Activated CD4-positive, alpha-beta memory T cell treated with anti-CD3 and anti-CD28 coated beads for 36 hours (primary cell): ENCODE measurements around the gene PJVK. TPM values are rescaled to one million over a fixed set of nuclear protein-coding genes. Genes with fewer than 3 reads are reported as not detected.

Experiments used
- CTCF ChIA-PET: fragments of 350-600 bp; sonication (Branson Sonifier 250); formaldehyde crosslinking; loops from one replicate; lab custom pipeline; 2021; ENCODE audit warnings: antibody characterized with exemption, inconsistent platforms; lab: Charles Lee
- POLR2A ChIA-PET: fragments of 350-600 bp; sonication (Branson Sonifier 250); formaldehyde crosslinking; loops from one replicate; lab custom pipeline; 2021; ENCODE audit warnings: antibody characterized with exemption; lab: Charles Lee
- DNase-seq: peaks from one replicate; pipeline ENCODE4 v3.0.0-alpha.2; 2020
- H3K27ac Mint-ChIP-seq: one replicate; pipeline ENCODE4 v1.8.0; 2021; ENCODE audit warnings: mixed read lengths
- H3K27me3 Mint-ChIP-seq: one replicate; pipeline ENCODE4 v1.8.0; 2021; ENCODE audit warnings: mixed read lengths
- H3K36me3 Mint-ChIP-seq: one replicate; pipeline ENCODE4 v1.8.0; 2021; ENCODE audit warnings: mixed read lengths
- H3K4me1 Mint-ChIP-seq: one replicate; pipeline ENCODE4 v1.8.0; 2021; ENCODE audit warnings: low read depth, mixed read lengths
- H3K4me3 Mint-ChIP-seq: one replicate; pipeline ENCODE4 v1.8.0; 2021; ENCODE audit warnings: mild to moderate bottlenecking, mixed read lengths
- H3K9me3 Mint-ChIP-seq: one replicate; pipeline ENCODE4 v1.8.0; 2021; ENCODE audit warnings: mixed read lengths
- intact Hi-C: fragments of 100-400 bp; cut with micrococcal nuclease; formaldehyde crosslinking; loops from one replicate; pipeline ENCODE4 v1.15.1; 2023
- total RNA-seq, 2 experiments: library from RNA; stranded (reverse); gene quantifications; one replicate each; pipeline ENCODE4 v1.2.3, GENCODE V29; 2021

PJVK gene
- total RNA-seq, 2 experiments from 2014 or later: 2.3 to 3.0 TPM

GRCh38 chr2:178473373-178473772, 22.2 kb downstream of the PJVK start:
- H3K4me3 Mint-ChIP-seq: no peak overlapping the region
- no peaks in the 10 kb centered on the region for H3K27me3 Mint-ChIP-seq
- H3K27ac Mint-ChIP-seq: no peak overlapping the region
- POLR2A ChIA-PET: no interaction called here
- no peaks in the 10 kb centered on the region for H3K36me3 Mint-ChIP-seq
- no peak for DNase-seq
- intact Hi-C loops: loop anchor here (10.0 kb wide), 1 partner anchor 421 kb away; no protein-coding TSS in a partner anchor
- CTCF ChIA-PET: no interaction called here
- no peaks in the 10 kb centered on the region for H3K9me3 Mint-ChIP-seq
- peaks cover 5% of the 10 kb centered on the region for H3K4me1 Mint-ChIP-seq

GRCh38 chr2:178473931-178474330, 22.8 kb downstream of the PJVK start:
- Mint-ChIP-seq H3K36me3 (no peaks in the 10 kb centered on the region), H3K4me3 (no peak overlapping the region), H3K9me3 (no peaks in the 10 kb centered on the region), H3K27me3 (no peaks in the 10 kb centered on the region), H3K27ac (no peak overlapping the region), H3K4me1 (peaks cover 5% of the 10 kb centered on the region)
- ChIA-PET POLR2A (no interaction called here), CTCF (no interaction called here)
- no peak for DNase-seq
- intact Hi-C loops: loop anchor here (10.0 kb wide), 1 partner anchor 421 kb away; no protein-coding TSS in a partner anchor

GRCh38 chr2:178474560-178474959, 23.4 kb downstream of the PJVK start:
- H3K36me3 Mint-ChIP-seq: no peaks in the 10 kb centered on the region
- DNase-seq: no peak
- intact Hi-C loops: loop anchor here (10.0 kb wide), 1 partner anchor 420 kb away; no protein-coding TSS in a partner anchor
- H3K9me3 Mint-ChIP-seq: no peaks in the 10 kb centered on the region
- no peak overlapping the region for H3K4me3 Mint-ChIP-seq
- CTCF ChIA-PET: no interaction called here
- POLR2A ChIA-PET: no interaction called here
- peaks cover 11% of the 10 kb centered on the region for H3K4me1 Mint-ChIP-seq
- no peaks in the 10 kb centered on the region for H3K27me3 Mint-ChIP-seq
- H3K27ac Mint-ChIP-seq: no peak overlapping the region

GRCh38 chr2:178476477-178476876, 25.3 kb downstream of the PJVK start:
- CTCF ChIA-PET: no interaction called here
- DNase-seq: no peak
- Mint-ChIP-seq H3K9me3 (no peaks in the 10 kb centered on the region), H3K36me3 (no peaks in the 10 kb centered on the region), H3K4me3 (no peak overlapping the region), H3K27me3 (no peaks in the 10 kb centered on the region), H3K4me1 (peaks cover 18% of the 10 kb centered on the region), H3K27ac (no peak overlapping the region)
- intact Hi-C loops: loop anchor here (5.0 to 10.0 kb wide), 2 partner anchors 286 to 418 kb away; no protein-coding TSS in a partner anchor
- POLR2A ChIA-PET: no interaction called here

GRCh38 chr2:178477443-178478129, 26.4 kb downstream of the PJVK start:
- Mint-ChIP-seq H3K4me3 (peak overlapping the region; percentile 97), H3K9me3 (no peaks in the 10 kb centered on the region), H3K4me1 (peaks cover 28% of the 10 kb centered on the region), H3K27ac (no peak overlapping the region), H3K27me3 (no peaks in the 10 kb centered on the region), H3K36me3 (no peaks in the 10 kb centered on the region)
- ChIA-PET CTCF (no interaction called here), POLR2A (no interaction called here)
- no peak for DNase-seq
- intact Hi-C loops: loop anchor here (1.0 to 10.0 kb wide), 6 partner anchors 26 to 417 kb away; partner anchors contain the start of genes PJVK and PRKRA

- POLR2A ChIA-PET: no interaction called here
- CTCF ChIA-PET: no interaction called here
Measured at GRCh38 chr2:178478130-178478438, 26.9 kb downstream of the PJVK start.

GRCh38 chr2:178478439-178479274, 27.5 kb downstream of the PJVK start, which contains the start of gene FKBP7:
Gene FKBP7 (minus strand): TSS chr2:178478600. CDS start chr2:178478499, 101 bp downstream.
- Mint-ChIP-seq H3K4me3 (peak within 1 kb of the TSS; percentile 97), H3K27ac (peak within 1 kb of the TSS; percentile 97), H3K9me3 (no peaks in the 10 kb centered on the region), H3K4me1 (peaks cover 33% of the 10 kb centered on the region), H3K27me3 (no peaks in the 10 kb centered on the region), H3K36me3 (no peaks in the 10 kb centered on the region)
- peak; percentile 87 for DNase-seq
- ChIA-PET CTCF (interaction anchor here (1.4 to 2.3 kb wide), 4 partner anchors 29 to 52 kb away, joined by 3 to 10 read pairs (median 6); no protein-coding TSS in a partner anchor), POLR2A (interaction anchor here (3.3 kb wide), 1 partner anchor 28 kb away, joined by 12 read pairs; the partner anchor contains the start of genes PJVK and PRKRA)
- intact Hi-C loops: loop anchor here (1.0 to 10.0 kb wide), 8 partner anchors 27 to 416 kb away; partner anchors contain the start of genes PJVK and PRKRA

More at GRCh38 chr2:178478130-178478438, 26.9 kb downstream of the PJVK start:
- Mint-ChIP-seq H3K36me3 (no peaks in the 10 kb centered on the region), H3K27ac (peak overlapping the region; percentile 97), H3K27me3 (no peaks in the 10 kb centered on the region), H3K4me3 (peak overlapping the region; percentile 97), H3K4me1 (peaks cover 33% of the 10 kb centered on the region), H3K9me3 (no peaks in the 10 kb centered on the region)
- peak; percentile 17 for DNase-seq
- intact Hi-C loops: loop anchor here (1.0 to 10.0 kb wide), 6 partner anchors 27 to 417 kb away; partner anchors contain the start of genes PJVK and PRKRA

GRCh38 chr2:178479275-178479616, 28.1 kb downstream of the PJVK start:
- ChIA-PET POLR2A (interaction anchor here (3.3 kb wide), 1 partner anchor 28 kb away, joined by 12 read pairs; the partner anchor contains the start of genes PJVK and PRKRA), CTCF (interaction anchor here (1.0 to 2.3 kb wide), 5 partner anchors 30 to 367 kb away, joined by 3 to 10 read pairs (median 6); partner anchors contain the start of gene RBM45)
- peak overlapping the region; percentile 97 for H3K27ac Mint-ChIP-seq
- H3K4me3 Mint-ChIP-seq: peak overlapping the region; percentile 97
- no peaks in the 10 kb centered on the region for H3K9me3 Mint-ChIP-seq
- no peak for DNase-seq
- H3K36me3 Mint-ChIP-seq: no peaks in the 10 kb centered on the region
- peaks cover 34% of the 10 kb centered on the region for H3K4me1 Mint-ChIP-seq
- intact Hi-C loops: loop anchor here (1.0 to 10.0 kb wide), 5 partner anchors 44 to 416 kb away; no protein-coding TSS in a partner anchor
- H3K27me3 Mint-ChIP-seq: no peaks in the 10 kb centered on the region

GRCh38 chr2:178479758-178480226, 28.6 kb downstream of the PJVK start:
- no peaks in the 10 kb centered on the region for H3K36me3 Mint-ChIP-seq
- peaks cover 37% of the 10 kb centered on the region for H3K4me1 Mint-ChIP-seq
- peak overlapping the region; percentile 97 for H3K4me3 Mint-ChIP-seq
- peak overlapping the region; percentile 97 for H3K27ac Mint-ChIP-seq
- no peaks in the 10 kb centered on the region for H3K9me3 Mint-ChIP-seq
- H3K27me3 Mint-ChIP-seq: no peaks in the 10 kb centered on the region
- no peak for DNase-seq
- POLR2A ChIA-PET: interaction anchor here (3.3 kb wide), 1 partner anchor 29 kb away, joined by 12 read pairs; the partner anchor contains the start of genes PJVK and PRKRA
- intact Hi-C loops: loop anchor here (1.0 to 10.0 kb wide), 5 partner anchors 44 to 415 kb away; no protein-coding TSS in a partner anchor
- CTCF ChIA-PET: interaction anchor here (1.0 to 2.3 kb wide), 5 partner anchors 30 to 368 kb away, joined by 3 to 10 read pairs (median 6); partner anchors contain the start of gene RBM45

GRCh38 chr2:178480227-178481181, 29.3 kb downstream of the PJVK start, which contains the start of gene PLEKHA3:
Gene PLEKHA3 (plus strand): TSS chr2:178480457. CDS start chr2:178480870, 413 bp downstream.
- ChIA-PET CTCF (interaction anchor here (1.0 to 2.3 kb wide), 5 partner anchors 31 to 368 kb away, joined by 3 to 10 read pairs (median 6); partner anchors contain the start of gene RBM45), POLR2A (interaction anchor here (3.3 kb wide), 1 partner anchor 30 kb away, joined by 12 read pairs; the partner anchor contains the start of genes PJVK and PRKRA)
- Mint-ChIP-seq H3K4me1 (peaks cover 40% of the 10 kb centered on the region), H3K9me3 (no peaks in the 10 kb centered on the region), H3K36me3 (peaks cover 3% of the 10 kb centered on the region), H3K27ac (peak within 1 kb of the TSS; percentile 97), H3K4me3 (peak within 1 kb of the TSS; percentile 97), H3K27me3 (no peaks in the 10 kb centered on the region)
- intact Hi-C loops: no loop called here
- peak; percentile 83 for DNase-seq
